NCI-H1417 (cell line): ENCODE measurements around the gene HSPB6.
"Not testable (repeated sequence)": the region's sequence is repeated elsewhere in the genome, so short reads cannot be mapped to it uniquely, and the experiment has no call there.

ENCODE experiments used
- DNase-seq, 3 experiments: peaks; one replicate each; lab custom pipeline; 2025; lab: John Stamatoyannopoulos, UW

The HSPB6 gene

GRCh38 chr19:35731779-35732405 lies 24.9 kb downstream of the HSPB6 start:
- DNase-seq, result no peak

GRCh38 chr19:35731353-35731752 lies 25.5 kb downstream of the HSPB6 start:
- no peak for DNase-seq

- no peak for DNase-seq
Observed at GRCh38 chr19:35730326-35730725, 26.5 kb downstream of the HSPB6 start.

DNA sequence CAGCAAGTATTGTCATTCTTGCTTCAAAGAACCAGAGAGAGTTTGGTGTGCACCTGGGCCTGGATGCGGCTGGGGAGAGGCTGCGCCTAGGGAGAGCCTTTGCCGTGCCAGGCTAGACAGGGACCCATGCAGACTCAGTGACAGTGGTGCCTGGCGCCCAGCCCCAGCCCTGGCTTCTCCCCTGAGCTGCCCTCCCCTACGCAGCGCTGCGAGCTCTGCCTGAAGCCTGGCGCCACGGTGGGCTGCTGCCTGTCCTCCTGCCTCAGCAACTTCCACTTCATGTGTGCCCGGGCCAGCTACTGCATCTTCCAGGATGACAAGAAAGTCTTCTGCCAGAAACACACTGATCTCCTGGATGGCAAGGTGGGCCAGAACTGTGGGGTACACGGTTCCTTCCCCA lies 27.1 kb downstream of the HSPB6 start:
- no peak for DNase-seq

DNA sequence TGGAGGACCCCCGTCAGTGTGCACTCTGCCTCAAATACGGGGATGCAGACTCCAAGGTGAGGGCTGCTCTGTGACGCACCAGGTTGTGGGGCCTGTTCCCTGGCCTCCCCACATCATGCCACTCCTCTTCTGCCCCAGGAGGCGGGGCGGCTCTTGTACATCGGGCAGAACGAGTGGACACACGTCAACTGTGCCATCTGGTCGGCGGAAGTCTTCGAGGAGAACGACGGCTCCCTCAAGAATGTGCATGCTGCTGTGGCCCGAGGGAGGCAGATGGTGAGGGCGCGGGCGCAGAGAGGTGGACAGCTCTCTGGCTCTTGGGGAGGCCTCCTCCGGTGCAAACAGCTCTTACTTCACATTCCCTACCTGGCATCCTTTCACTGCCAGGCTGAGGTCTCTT lies 27.8 kb downstream of the HSPB6 start:
- no peak for DNase-seq

DNA sequence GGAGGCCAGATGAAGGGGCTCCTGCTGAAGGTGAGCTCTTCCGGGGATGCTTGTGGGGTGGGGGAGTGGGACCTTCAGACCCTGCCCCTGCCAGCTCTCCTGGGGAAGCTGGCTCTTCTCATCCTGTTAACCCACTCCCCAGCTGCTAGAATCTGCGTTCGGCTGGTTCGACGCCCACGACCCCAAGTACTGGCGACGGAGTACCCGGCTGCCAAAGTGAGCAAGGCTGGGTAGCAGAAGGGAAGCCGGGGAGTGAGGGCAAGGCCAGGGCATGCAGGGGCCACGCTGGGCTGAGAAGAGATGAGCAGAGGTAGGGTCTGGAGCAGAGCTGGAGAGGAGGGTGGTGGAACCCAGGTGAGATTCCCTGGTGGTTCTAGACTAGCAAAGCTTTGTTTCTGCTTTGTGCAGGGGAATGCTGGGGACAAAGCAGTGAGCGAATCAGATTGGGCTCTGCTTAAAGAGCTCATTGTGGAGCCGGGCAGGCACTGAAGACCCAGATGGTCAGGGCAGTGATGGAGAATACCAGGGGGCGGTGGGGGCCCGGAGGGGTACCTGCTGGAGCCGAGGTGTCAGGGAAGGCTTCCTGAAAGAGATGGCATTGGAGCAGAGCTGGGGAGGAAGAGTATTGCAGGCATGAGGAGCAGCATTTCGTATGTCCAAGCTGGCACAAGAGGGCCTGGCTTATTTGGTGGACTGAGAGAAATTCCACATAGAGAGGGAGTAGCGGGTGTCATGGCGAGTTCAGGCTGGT lies 28.7 kb downstream of the HSPB6 start:
- DNase-seq, result no peak

DNA sequence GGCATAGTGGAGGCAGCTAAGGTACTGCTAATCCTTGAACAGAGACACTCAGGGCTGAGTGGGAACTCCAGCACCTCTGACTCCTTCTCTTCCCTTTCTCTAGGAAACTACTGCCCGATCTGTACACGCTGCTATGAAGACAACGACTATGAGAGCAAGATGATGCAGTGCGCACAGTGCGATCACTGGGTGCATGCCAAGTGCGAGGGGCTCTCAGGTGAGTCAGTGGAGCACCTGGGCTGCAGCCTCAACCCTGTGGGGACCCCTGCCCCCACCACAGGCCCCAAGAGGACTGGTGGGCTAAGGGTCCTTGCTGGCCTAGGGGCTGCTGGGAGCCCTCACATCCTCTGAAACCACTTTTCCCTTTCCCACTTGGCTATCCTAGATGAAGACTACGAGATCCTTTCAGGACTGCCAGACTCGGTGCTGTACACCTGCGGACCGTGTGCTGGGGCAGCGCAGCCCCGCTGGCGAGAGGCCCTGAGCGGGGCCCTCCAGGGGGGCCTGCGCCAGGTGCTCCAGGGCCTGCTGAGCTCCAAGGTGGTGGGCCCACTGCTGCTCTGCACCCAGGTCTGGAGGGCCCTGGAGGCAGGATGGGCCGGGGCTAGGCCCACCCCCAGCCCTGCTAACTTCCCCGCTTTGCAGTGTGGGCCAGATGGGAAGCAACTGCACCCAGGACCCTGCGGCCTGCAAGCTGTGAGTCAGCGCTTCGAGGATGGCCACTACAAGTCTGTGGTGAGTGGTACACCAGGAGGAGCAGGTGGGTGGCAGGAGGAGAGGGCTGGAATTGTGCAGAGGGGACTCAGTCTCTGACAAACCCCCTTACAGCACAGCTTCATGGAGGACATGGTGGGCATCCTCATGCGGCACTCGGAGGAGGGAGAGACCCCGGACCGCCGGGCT lies 29.5 kb downstream of the HSPB6 start:
- DNase-seq, result no peak

- no peak for DNase-seq
Observed at GRCh38 chr19:35725216-35725861, 31.5 kb downstream of the HSPB6 start.

GRCh38 chr19:35724560-35724959 lies 32.3 kb downstream of the HSPB6 start:
- no peak for DNase-seq

DNA sequence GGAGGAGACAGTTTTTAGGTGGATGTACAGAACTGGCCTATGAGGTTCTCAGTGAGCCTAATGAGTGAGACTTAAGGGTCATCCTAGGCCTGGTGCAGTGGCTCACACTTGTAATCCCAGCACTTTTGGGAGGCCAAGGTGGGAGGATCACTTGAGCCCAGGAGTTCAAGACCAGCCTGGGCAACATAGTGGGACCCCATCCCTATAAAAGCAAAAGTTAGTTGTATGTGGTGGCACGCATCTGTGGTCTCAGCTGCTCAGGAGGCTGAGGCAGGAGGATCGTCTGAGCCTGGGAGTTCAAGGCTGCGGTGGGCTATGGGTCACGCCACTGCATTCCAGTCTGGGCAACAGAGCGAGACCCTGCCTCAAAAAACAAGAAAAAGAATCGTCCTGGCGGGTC lies 32.7 kb downstream of the HSPB6 start:
- not testable (repeated sequence) for DNase-seq

DNA sequence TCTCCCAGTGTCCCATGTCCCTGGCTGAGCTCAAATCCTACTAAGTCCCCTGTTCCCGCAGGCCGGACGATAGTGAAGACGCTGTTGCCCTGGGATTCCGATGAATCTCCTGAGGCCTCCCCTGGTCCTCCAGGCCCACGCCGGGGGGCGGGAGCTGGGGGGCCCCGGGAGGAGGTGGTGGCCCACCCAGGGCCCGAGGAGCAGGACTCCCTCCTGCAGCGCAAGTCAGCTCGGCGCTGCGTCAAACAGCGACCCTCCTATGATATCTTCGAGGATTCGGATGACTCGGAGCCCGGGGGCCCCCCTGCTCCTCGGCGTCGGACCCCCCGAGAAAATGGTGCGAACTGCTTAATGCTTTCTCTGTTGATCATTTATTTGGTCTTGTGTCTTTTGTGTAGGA lies 33.2 kb downstream of the HSPB6 start:
- DNase-seq, result no peak

GRCh38 chr19:35722897-35723296 lies 33.9 kb downstream of the HSPB6 start:
- DNase-seq, result no peak

- DNase-seq, result no peak
Observed at GRCh38 chr19:35722461-35722860, 34.4 kb downstream of the HSPB6 start.

DNA sequence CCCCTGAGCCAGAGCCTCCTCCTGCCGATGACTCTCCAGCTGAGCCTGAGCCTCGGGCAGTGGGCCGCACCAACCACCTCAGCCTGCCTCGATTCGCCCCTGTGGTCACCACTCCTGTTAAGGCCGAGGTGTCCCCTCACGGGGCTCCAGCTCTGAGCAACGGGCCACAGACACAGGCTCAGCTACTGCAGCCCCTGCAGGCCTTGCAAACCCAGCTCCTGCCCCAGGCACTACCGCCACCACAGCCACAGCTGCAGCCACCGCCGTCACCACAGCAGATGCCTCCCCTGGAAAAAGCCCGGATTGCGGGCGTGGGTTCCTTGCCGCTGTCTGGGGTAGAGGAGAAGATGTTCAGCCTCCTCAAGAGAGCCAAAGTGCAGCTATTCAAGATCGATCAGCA lies 35.5 kb downstream of the HSPB6 start:
- no peak for DNase-seq

DNA sequence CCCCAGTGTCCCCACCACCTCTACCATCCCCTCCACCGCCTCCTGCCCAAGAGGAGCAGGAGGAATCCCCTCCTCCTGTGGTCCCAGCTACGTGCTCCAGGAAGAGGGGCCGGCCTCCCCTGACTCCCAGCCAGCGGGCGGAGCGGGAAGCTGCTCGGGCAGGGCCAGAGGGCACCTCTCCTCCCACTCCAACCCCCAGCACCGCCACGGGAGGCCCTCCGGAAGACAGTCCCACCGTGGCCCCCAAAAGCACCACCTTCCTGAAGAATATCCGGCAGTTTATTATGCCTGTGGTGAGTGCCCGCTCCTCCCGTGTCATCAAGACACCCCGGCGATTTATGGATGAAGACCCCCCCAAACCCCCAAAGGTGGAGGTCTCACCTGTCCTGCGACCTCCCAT lies 36.2 kb downstream of the HSPB6 start:
- no peak for DNase-seq

DNA sequence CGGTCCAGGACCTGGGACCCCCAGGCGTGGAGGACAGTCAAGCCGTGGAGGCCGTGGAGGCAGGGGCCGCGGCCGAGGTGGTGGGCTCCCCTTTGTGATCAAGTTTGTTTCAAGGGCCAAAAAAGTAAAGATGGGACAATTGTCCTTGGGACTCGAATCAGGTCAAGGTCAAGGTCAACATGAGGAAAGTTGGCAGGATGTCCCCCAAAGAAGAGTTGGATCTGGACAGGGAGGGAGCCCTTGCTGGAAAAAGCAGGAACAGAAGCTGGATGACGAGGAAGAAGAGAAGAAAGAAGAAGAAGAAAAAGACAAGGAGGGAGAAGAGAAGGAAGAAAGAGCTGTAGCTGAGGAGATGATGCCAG lies 36.7 kb downstream of the HSPB6 start:
- no peak for DNase-seq

GRCh38 chr19:35719402-35720162 lies 37.2 kb downstream of the HSPB6 start:
- DNase-seq, result no peak

GRCh38 chr19:35718345-35719041 lies 38.3 kb downstream of the HSPB6 start:
- DNase-seq, result peak in 2 of 3 experiments; percentile 20 to 38

- DNase-seq, result peak in 2 of 3 experiments; percentile 94 to 95
Observed at GRCh38 chr19:35717665-35718344, 39.0 kb downstream of the HSPB6 start, which contains the start of gene KMT2B. KMT2B (plus strand) TSS chr19:35718003; CDS start chr19:35718019, 16 bp downstream.
